ENCODE results near the gene HNRNPU.

Gene HNRNPU

DNA sequence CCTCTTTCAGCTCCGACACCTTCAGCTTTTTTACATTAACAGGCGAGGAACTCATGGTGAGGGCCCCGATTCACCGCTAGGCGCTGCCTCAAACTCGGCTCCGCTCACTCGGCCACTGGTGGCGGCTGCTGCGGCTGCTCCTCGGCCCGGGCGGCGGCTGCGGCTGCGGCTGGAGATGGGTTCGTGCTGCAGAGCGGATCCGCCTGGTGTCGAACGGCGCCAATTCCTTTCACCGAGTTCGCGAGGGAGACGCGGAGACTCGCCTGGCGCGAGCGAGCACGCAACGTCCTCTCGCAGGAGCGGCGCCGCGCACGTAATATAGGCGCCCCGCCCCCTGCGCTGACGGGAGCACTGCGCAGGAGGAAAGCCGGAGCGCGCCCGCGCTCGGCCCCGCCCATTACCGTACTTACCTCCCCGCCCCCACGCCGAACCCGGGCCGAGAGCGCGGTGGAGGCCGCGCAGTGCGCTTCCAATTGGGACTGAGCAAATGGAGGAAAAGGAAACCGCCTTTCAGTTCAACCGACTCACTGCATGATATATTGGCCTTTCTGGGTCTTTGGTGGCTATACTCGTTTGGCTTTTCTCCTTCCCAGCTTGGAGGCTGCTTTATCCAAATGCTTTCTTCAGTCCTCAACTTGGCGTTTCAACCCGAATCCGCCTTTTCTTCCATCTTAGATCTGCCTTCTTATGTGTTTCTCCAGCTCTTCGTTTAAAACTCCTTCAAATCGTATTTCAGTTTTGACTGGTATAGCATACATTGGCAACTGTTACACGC lies at the start of gene HNRNPU:
Gene HNRNPU (minus strand): TSS at position 291 of the 775 bp plus-strand sequence. CDS start 236 bp downstream, at position 55.
- H3K9me3 Mint-ChIP-seq = no peaks in the 10 kb centered on the region
- H3K36me3 Mint-ChIP-seq (ENCODE audit: low read depth) = peaks cover 31% of the 10 kb centered on the region
- TF ChIP-seq, protein P1, sequence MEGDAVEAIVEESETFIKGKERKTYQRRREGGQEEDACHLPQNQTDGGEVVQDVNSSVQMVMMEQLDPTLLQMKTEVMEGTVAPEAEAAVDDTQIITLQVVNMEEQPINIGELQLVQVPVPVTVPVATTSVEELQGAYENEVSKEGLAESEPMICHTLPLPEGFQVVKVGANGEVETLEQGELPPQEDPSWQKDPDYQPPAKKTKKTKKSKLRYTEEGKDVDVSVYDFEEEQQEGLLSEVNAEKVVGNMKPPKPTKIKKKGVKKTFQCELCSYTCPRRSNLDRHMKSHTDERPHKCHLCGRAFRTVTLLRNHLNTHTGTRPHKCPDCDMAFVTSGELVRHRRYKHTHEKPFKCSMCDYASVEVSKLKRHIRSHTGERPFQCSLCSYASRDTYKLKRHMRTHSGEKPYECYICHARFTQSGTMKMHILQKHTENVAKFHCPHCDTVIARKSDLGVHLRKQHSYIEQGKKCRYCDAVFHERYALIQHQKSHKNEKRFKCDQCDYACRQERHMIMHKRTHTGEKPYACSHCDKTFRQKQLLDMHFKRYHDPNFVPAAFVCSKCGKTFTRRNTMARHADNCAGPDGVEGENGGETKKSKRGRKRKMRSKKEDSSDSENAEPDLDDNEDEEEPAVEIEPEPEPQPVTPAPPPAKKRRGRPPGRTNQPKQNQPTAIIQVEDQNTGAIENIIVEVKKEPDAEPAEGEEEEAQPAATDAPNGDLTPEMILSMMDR (IDR thresholded peaks at IDR 0.05) = peak; percentile 41
- H3K27ac Mint-ChIP-seq = peak within 1 kb of the TSS; percentile 98
- H3K27me3 Mint-ChIP-seq (ENCODE audit: low read depth, poor library complexity) = no peaks in the 10 kb centered on the region
- peaks cover 64% of the 10 kb centered on the region for H3K4me1 Mint-ChIP-seq
- peak; percentile 97 for DNase-seq
- H3K4me3 Mint-ChIP-seq = peak within 1 kb of the TSS; percentile 85

DNA sequence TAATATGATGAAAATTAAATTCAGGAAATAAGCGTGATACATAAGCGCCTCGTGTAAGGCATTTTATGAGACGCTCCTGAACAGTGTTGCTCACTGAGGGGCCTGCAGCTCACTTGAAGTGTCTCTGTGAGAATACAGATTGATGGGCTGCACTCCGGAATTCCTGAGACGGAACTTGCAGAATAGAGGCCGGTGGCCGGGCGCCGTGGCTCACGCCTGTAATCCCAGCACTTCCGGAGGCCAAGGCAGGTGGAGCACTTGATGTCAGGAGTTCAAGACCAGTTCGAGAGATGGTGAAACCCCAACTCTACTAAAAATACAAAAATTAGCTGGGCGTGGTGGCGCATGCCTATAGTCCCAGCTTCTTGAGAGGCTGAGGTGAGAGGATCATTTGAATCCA lies 49.5 kb upstream of the HNRNPU start:
- no peak overlapping the region for H3K4me3 Mint-ChIP-seq

DNA sequence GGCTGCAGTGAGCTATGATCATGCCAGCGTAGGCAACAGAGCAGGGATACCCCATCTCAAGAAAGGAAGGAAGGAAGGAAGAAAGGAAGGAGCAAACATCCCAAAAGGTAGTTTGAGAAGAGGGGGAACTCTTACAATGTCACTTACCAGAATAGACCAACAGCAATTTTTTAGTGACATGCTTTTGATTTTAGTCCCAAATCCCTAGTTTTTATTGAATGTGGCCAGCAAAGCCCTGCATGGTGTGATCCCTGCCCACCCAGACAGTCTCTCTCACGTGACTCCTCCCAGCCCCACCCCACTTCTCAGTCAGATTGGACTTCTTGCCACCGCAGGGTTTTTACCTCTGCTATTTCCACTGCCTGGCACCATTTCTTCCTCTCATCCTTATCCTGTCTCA lies 39.8 kb upstream of the HNRNPU start:
- H3K9me3 Mint-ChIP-seq = no peaks in the 10 kb centered on the region
- H3K27me3 Mint-ChIP-seq (ENCODE audit: low read depth, poor library complexity) = no peaks in the 10 kb centered on the region
- no peak for DNase-seq
- no peak overlapping the region for H3K4me3 Mint-ChIP-seq
- H3K27ac Mint-ChIP-seq = no peak overlapping the region
- H3K36me3 Mint-ChIP-seq (ENCODE audit: low read depth) = no peaks in the 10 kb centered on the region
- H3K4me1 Mint-ChIP-seq = peaks cover 16% of the 10 kb centered on the region
- TF ChIP-seq, protein P1 (IDR thresholded peaks at IDR 0.05) = no peak

More for the DNA sequence above, 49.5 kb upstream of the HNRNPU start:
- Mint-ChIP-seq H3K27ac (no peak overlapping the region), H3K4me1 (peaks cover under 1% of the 10 kb centered on the region), H3K9me3 (no peaks in the 10 kb centered on the region), H3K27me3 (ENCODE audit: low read depth, poor library complexity) (peaks cover 28% of the 10 kb centered on the region), H3K36me3 (ENCODE audit: low read depth) (no peaks in the 10 kb centered on the region)
- TF ChIP-seq, protein P1 (IDR thresholded peaks at IDR 0.05) = no peak
- DNase-seq = no peak

DNA sequence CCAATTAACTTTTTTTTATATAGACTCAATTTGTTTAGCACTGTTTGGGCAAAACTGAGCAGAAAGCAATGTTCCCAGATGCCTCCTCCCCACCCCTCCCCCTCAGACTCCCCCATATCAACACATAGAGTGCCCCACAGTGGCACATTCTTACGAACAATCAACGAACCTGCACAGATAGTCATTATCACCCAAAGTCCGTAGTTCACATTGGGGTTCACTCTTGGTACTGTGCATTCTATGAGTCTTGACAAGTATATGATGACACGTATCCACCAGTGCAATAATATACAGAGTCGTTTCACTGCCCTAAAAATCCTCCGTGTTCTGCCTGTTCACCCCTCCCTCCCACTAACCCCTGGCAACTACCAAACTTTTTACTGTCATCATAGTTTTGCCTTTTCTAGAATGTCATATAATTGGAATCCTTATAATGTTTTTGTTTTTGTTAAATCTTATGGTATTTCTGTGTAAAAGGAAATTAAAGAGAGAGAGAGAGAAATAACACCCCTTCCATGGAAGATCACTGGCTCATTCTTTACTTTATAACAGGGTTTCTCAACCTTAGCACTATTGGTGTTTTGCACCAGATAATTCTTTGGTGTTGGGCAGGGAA lies 37.2 kb upstream of the HNRNPU start:
- no peak for DNase-seq
- H3K36me3 Mint-ChIP-seq (ENCODE audit: low read depth) = no peaks in the 10 kb centered on the region
- no peaks in the 10 kb centered on the region for H3K27me3 Mint-ChIP-seq (ENCODE audit: low read depth, poor library complexity)
- peaks cover 23% of the 10 kb centered on the region for H3K4me1 Mint-ChIP-seq
- no peaks in the 10 kb centered on the region for H3K9me3 Mint-ChIP-seq
- no peak overlapping the region for H3K4me3 Mint-ChIP-seq
- no peak overlapping the region for H3K27ac Mint-ChIP-seq
- TF ChIP-seq, protein P1 (IDR thresholded peaks at IDR 0.05) = no peak

DNA sequence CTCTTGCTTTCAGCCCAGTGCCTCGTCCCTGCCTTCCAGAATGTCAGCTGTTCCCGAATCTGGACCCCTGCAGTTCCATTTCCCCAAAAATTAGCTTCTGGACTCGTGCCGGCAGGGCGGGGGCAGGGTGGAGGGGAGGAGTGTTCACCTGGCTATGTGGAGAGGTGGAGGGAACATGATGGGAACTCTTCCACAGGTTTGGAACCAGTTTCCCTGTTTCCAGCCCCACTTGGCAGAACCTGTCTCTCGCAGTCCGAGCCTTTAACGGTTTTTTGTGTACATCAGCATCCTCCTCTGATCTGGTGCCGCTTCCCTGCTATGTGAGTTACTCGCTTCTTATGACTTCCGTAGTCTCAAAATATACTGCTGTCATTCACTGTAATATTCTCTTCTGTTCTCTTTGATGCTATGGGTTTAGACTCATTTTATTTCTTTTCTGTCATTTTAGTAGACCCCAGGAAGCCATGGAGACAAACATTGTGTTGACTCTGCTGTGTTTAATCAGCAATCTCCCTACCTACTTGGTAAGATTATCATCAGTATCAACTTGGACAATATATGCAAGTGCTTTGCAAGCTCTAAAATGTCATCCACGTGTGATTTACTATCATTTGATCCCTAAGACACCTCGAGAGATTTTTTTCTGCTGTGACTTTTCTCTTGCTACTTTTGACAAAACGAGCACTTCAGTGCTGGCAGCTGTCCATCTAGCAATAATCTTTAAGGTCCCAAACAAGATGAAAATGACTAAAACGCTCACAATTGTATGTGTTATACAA lies 33.3 kb upstream of the HNRNPU start:
- TF ChIP-seq, protein P1 (IDR thresholded peaks at IDR 0.05) = no peak
- no peak for DNase-seq
- no peaks in the 10 kb centered on the region for H3K9me3 Mint-ChIP-seq

More for the DNA sequence above, 33.3 kb upstream of the HNRNPU start:
- Mint-ChIP-seq H3K36me3 (ENCODE audit: low read depth) (no peaks in the 10 kb centered on the region), H3K4me3 (no peak overlapping the region), H3K4me1 (peaks cover 25% of the 10 kb centered on the region), H3K27me3 (ENCODE audit: low read depth, poor library complexity) (peaks cover 4% of the 10 kb centered on the region), H3K27ac (no peak overlapping the region)

Measured in nephron progenitor cell (in vitro differentiated cells).